NOMO-1 treated with dmso at 0.1 percent for 144 hours (cell line): ENCODE data around the gene ANKRD49.

Experiments used
- DNase-seq: peaks from one replicate; lab custom pipeline; 2025; ENCODE audit not compliant: unreplicated experiment; lab: John Stamatoyannopoulos, UW

ANKRD49 gene, protein sequence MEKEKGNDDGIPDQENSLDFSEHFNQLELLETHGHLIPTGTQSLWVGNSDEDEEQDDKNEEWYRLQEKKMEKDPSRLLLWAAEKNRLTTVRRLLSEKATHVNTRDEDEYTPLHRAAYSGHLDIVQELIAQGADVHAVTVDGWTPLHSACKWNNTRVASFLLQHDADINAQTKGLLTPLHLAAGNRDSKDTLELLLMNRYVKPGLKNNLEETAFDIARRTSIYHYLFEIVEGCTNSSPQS

DNA sequence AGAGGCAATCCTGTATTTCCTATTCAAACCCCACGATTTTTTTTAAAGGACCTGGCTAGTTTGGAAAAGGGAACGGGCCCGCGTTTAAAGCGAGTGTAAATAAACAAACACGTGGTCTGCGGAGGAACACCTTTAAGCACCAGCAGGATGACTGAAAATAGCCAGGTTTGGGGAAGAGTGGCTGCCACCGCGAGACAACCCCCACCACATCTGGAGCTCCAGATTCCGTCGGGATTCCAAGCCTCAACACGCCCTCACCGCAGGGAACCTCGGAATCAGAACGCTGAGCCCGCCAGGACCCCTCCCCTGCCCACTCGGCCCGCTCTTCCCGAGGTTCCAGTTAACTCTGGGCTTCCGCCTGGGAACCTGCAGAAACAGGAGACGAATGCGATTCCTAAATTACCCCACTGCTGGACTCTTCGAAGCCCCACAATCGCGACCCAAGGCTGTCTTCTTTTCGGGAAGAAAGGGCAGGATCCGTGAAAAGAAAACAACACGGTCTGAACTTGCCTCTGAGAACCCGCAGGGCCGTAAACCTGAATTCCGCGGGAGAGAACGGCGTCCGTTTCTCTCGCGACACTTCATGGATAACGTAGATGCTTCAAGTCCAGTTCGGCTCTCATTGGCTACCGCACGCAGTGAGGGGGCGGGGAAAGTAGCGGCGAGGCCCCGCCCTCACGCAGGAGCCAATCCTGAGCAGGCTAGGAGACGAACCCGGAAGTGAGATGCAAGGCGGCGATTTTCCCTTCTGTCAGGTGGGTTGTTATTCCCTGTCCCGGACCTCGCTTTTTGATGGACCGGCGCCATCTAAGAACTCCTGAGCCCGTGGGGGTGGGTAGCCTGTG is at the start of gene ANKRD49, which contains the start of gene MRE11:
ANKRD49 (plus strand) TSS at position 704 of the 845 bp plus-strand sequence. CDS start 2,710 bp downstream, outside the sequence.
MRE11 (minus strand) TSS at position 564 of the 845 bp plus-strand sequence. CDS start 1,043 bp downstream, outside the sequence.
- peak; percentile 92 for DNase-seq

DNA sequence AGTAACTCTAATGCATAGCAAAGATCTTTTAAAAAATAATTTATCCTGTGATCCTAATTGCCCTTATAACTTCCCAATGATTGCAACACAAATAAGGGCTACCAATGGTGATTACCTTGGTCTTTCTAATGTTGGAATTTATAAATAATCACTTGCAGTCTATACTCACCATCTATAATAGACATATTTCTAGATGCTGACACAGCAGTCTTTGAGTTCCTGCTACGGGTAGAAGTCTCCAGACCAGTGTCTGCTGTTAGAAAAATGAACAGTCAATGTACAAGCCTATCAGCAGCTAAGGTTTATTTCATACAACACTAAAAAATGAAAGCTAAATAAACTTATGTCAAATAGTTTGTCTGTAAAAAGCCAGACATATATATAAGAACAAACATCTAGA is 48.1 kb upstream of the ANKRD49 start:
- DNase-seq, result no peak

DNA sequence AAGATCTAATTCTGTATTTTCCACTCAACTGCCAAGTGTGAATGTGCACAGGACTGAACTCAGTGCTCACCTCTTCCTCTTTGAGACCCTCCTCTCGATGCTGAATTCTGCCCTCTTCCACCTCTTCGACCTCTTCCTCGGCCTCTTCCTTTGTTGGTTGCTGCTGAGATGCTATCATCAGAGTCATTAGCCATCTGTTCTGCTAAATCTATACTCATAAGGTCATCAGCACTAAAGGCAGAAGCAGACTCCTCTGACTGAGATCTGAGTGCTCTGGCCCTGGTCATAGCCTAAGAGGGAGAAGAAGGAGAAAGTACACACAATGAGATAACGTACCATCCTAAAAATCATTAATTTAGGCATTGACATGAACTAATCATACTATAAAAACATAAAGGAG is 46.6 kb upstream of the ANKRD49 start:
- no peak for DNase-seq

DNA sequence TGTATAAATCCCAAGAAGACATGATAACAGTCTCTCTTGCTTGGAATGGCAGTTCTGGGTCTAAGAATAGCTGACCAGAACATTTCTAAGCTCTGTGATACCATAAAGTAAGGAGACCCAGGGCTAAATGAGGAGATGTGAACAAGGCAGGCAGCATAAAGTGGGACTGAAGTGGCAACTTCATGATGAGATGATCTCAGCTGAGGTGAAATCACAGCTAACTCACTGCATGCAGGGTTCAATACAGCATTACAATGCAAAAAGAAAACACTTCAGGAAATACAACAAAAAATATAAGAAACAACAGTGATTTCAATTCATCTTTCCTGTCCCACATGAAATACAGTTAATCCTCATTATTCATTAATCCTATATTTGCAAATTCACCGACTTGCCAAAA is 44.8 kb upstream of the ANKRD49 start:
- DNase-seq, result no peak

DNA sequence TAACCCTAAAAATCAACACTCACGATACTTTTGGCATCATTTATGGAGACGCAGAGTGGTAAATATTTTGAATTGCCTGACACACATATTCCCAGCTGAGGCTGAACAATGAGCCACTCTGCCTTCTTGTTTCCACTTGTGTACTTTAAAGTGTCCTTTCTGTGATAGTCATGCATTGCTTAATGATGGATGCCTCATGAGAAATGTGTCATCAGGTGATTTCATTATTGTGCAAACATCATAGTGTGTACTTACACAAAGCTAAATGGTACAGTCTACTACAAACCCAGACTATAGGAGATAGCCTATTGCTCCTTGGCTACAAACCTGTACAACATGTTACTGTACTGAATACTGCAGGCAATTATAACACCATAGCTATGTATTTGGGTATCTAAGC is 44.3 kb upstream of the ANKRD49 start:
- DNase-seq, result no peak

DNA sequence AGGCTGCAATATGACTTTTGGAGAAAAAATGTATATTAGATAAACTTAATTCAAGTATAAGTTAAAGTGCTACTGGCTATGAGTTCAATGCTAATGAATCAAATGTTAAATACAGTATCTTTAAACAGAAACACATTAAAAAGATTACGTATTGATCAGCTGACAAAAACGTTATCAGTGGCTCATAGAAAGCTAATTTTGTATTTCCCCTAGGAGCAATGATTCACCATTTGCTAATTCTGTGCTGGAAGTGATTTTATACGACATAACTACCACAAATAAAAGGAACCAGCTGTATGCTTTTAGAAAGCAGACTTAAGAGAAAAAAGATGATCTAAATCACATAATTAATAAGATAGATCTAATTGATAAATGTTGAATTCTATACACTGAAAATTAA is 43.7 kb upstream of the ANKRD49 start:
- DNase-seq, result no peak

DNA sequence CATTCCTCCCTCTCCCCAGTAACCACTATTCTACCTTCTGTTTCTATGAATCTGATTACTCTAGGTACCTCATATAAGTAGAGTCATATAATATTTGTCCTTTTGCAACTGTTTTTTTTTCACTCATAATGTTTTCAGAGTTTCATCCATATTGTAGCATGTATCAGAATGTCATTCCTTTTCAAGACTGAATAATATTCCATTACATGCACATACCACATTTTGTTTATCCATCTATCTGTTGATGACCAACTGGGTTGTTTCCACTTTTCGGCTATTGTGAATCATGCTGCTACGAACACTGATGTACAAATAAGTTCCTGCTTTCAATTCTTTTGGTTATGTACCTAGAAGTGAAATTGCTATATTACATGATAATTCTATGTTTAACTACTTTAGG is 40.8 kb upstream of the ANKRD49 start:
- DNase-seq, result no peak

DNA sequence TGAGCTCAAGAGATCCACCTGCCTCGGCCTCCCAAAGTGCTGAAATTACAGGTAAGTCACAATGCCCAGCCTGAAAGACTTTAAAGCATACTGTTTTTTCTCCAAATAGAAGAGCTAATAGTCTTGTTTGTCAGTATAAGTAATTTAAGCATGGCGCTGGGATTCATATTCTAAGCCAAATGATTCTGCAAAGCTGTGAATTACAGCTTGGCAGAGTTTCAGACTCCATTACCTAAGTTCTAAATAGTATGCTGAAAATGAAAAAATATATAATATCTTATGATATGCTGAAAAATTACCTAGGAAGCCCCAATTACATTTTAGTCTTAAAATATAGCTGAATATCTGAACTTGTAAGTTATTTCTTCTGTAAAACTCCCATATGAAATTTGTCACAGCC is 39.5 kb upstream of the ANKRD49 start:
- no peak for DNase-seq

DNA sequence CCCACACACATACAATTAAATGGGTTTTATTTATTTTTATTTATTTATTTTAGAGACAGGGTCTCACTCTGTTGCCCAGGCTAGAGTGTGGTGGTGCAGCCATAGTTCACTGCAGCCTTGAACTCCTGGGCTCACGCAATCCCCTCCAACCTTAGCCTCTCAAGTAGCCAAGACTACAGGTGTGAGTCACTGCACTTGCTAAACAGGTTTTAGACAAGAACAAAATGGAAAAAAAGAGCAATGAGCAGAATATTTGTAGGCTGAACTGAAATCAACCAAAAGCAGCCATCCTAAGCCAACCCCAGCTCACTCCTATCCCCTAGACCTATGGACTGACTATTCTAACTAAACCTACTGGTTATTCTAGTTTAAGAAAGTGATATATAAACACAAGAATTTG is 37.9 kb upstream of the ANKRD49 start:
- no peak for DNase-seq

DNA sequence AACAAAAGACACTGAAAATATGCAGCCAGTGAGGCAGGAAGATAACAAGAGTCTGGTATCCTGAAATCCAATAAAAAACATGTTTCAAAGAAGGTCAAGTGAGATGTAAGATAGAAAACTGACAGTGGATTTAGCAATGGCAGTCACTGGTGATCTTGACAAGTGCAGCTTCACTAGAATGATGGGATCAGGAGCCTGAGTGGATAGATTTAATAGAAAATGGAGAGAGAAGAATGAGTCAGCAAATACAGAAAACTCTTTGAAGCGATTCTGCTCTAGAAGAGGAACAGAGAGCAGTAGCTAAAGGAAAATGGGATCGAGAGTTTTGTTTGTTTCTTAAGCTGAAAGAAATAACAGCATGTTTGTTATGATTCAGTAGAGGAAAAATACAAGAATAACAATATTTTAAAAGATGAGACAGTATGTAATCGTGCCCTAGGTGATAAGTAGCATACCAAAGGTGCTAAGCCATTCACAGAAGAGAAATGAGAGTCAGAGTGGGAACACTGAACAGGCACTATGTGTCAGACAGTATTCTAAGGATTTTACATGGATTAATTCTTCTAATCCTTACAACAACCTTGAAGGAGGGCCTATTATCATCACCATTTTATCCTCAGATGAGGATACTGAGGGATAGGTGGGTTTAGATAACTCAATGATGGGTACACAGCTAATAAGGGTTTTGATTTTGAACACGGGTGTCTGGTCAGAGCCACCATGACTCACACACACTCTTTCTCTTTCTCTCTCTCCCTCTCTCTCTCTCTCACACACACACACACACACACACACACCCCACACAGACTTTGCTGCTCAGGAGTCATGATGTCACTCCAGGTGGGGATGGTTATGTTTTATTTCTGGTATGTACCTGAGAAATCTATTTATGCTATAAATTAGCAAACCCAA is 36.4 kb upstream of the ANKRD49 start:
- no peak for DNase-seq

DNA sequence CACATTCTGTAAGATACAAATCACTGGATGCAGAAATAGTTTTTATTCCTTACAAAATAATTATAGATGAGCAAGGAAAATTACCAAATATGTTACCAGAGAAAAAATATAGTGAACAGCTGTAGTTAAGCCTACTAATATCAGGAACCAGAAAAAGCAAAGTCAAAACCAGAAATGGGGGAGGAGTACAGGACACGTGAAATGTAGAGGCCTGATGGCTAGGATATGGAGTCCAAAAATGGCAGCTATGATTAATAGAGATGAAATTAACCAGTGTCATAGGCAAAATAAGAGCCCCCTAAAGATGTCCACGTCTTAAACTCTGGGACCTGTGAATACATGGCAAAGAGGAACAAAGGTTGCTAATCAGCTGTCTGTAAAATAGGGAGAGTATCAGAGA is 34.2 kb upstream of the ANKRD49 start:
- no peak for DNase-seq

DNA sequence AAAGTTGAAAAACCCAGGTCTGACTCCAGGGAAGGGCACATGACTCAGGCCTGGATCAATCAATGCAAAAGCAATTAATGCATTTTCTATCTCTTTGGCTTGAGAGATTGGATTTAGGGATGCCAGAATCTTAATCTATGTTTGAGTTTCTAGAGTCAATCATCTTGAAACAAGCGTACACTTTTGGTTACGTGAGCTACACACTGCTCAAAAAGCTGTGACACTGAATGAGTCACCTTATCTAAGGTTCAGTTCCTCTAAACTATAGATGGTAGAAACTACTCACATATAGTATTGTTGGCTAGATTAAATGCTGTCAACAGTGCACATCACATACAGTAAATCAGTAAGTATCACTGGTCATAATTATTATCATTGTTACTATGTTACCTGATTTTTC is 24.4 kb upstream of the ANKRD49 start:
- no peak for DNase-seq

DNA sequence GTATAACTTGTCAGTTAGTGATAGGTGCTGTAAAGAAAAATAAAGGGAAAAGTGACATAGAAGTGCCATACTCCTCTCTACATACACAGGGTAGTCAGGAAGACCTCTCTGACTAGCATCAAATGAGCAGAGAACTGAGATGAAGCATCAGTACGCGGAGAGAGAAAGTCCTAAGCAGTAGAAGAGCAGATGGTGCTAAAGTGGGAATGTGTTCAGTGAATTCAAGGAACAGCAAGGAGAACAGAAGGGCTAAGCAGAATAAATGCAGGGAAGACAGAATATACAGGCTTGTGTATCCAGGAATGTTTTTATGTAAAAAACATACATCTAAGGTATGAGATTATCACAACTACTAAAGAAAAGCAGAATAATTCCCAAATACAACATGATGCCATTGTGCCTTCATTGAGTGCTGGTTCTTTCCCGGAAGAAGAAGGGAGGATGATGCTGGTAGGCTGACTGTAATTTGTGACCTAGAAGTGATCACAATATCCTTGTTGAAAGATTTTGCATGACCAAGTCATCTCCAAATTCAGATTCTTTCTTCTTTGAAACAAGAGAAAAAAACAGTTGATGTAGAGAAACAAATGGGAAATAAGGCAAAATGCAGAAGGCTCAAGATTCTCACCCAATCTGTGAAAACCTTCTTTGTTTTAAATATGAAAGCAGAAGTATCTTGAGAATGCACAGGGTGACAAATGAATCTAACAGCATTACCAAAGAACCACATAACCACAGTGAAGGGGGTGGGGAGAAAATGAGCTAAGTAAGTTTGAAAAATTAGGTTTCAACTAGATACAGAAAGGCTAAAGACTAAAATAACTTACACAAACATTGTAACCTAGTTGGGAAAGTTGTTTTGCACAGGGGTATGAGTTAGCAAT is 20.6 kb upstream of the ANKRD49 start:
- peak; percentile 79 for DNase-seq

DNA sequence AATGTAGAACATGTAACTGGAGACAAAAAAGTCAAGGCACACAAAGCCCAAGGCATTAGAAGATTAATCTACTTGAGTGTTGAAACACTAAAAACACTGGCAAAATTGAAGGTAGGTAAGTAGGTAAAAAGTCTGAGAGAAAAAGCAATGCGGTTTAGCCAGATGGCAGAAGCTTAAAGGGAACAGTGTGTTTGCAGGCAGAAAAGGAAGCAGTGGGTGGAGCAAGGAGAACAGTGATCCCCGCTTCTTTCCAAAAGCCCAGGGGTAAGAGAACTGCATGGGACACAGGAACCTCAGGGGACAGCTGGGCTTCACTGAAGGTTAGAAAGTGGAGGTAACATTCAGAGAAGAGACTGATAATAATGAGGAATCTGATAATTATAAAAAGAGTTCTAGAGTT is 16.2 kb upstream of the ANKRD49 start:
- no peak for DNase-seq

DNA sequence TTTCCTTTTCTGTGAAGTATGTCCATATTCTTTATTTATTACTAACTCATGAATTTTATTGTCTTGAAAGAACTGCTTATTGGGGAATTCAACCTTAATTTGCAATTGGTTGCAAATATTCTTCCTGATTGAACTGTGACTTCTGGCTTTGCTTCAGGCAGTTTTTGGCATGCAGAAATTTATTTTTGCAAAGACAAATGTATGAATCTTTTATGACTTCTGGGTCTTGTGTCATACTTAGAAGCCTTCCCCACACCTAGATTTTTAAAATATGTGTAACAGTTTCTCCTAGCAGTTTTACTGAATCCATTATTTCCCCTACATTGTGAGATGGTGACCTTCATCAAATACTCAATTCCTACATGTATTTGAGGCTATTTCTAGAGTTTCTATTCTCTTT is 12.4 kb upstream of the ANKRD49 start:
- no peak for DNase-seq

DNA sequence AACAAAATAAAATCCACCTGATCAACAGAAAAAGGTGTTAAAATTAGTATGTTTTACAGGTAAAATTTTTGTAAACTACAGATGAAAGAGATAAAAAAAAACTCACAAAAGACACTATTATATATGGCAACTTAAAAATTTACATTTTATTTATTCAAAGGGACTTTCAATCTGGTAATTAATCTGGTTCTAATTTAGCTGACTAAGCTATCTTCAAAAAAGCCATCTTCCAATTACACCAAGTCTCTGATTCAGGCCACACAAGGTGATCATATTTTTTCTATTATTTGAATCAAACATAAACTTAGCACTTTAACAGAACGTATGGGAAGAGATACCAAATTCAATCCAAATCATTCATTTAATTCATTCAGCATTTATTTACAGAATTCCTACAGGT is 7.7 kb upstream of the ANKRD49 start:
- no peak for DNase-seq

DNA sequence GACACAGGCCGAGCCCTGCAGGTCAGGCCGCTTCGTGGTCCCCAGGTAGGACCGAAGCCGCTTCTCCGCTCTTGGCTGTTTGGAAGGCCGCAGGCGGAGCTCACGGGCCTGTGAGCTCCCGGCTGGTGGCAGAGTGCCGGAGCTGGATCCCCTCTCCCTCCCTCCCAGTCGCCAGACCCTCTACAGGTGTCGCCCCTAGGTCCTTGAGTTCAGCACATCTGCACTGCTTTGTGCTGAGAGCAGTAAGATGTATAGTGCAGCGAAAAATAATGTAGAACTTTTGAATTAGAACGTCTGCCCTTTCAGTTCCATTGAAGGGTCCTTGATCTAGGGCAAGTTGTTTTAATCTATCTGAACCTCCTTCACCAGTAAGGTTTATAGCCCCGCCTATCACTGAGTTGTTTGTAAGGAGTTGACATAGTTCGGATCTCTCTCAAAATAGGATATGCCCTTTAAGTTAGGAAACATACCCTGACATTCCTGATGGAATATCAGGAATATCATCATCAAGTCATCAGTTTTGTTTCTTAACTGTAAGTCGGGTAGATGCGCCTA is 419 bp downstream of the ANKRD49 start:
- no peak for DNase-seq

DNA sequence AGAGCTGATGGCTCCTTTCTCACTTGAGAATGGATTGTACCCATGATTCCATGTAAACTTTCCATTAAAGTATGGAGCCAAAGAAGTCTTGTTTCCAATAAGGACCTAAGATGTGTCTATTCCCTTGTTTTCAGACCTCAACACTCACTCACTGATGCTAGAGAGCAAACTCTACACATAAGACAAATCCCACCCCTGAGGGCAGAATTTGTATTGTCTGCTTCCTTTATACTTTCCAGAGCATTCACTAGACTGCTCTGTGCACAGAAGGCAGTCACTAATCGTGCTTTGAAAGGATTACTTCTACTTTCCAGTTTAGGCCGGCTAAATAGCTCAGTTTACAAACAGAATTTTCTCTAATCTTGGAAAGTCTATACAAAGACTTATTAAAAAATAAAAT is 6.4 kb downstream of the ANKRD49 start:
- no peak for DNase-seq

DNA sequence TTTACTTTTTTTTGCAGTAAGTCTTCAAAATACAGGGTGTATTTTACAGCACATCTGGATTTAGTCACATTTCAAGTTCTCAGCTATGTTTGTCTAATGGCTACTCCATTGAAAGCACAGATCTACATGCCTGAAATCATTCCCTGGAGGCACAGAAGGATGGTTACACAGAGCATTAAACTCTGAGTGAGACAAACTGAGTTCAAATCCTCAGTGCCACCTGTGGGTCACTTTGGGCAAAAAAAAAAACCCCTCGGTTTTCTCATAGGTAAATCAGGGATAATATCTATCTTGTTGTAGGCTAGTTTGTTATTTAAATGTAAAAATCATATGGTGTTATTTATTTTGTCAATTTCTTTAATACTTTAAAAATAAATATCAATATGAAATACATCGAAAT is 7.7 kb downstream of the ANKRD49 start:
- no peak for DNase-seq

DNA sequence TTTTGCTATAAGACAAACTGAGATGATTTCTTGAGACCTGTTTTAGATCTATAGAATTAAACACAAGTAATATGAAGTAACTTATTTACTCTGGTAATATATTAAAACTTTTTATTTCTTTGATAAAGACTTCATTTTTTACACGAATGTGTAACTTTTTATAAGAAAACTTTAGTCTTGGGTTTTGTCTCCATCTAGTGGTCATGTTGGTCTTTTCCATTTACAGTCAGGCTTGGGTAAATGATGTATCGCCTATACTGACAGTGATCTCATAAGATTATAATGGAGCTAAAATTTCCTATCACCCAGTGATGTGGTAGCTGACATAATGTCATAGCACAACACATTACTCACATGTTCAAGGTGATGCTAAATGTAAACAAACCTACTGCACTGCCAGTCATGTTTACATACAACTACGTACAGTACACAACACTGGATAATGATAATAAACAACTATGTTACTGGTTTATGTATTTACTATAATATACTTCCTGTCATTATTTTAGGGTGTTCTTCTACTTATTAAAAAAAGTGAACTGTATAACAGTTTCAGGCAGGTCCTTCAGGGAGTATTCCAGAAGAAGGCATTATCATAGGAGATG is 11.0 kb downstream of the ANKRD49 start:
- no peak for DNase-seq
